DND-41 (cell line): ENCODE data around the gene TMEM107.

Source experiments
- EZH2 ChIP-seq: IDR thresholded peaks from 3 replicates; pipeline ENCODE4 v1.6.1; 2012; ENCODE audit warnings: borderline replicate concordance, low read depth, mild to moderate bottlenecking, moderate library complexity, low read length, inconsistent platforms; ENCODE audit not compliant: severe bottlenecking
- TF ChIP-seq, protein P1 (sequence below): IDR thresholded peaks from 2 replicates; pipeline ENCODE4 v1.5.1; 2012; ENCODE audit warnings: borderline replicate concordance, low read length, moderate library complexity, mild to moderate bottlenecking; ENCODE audit not compliant: poor library complexity, severe bottlenecking; ENCODE audit errors: extremely low read depth

DNA sequence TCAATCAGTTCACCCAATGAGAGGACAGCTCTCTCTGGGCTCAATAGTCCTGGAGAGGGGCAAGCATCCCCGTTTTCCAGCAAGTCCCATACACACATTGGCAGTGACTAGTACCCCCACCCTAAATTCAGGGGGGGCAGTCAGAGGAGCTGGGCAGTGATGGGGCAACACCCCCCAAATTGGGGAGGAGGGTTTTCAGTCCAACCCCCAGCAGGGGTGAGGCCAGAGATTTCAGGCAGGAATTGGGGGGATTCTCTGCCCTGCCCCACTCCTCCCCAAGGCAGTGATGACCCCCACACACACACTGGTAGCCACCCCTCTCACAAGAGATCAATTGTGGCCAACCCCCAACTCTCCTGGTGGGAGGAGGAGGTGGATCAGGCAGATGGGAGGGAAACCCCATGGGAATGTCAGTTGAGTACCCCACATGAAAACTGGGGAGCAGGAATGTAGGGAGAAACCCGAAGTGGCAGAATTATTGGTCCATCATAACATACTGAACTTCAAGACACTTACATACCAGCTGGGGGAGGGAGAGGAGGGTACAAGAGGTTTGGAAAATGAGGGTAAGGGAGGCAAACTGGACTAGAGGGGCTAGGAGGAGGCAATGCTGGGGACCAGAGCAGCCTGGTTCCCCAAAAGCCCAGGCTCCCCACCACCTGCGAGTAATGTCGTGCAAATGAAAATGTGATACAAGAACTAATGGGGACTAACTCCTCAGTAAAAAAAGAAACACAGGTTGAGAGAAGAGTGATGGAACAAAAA is 16.5 kb downstream of the TMEM107 start:
- TF ChIP-seq, protein P1, sequence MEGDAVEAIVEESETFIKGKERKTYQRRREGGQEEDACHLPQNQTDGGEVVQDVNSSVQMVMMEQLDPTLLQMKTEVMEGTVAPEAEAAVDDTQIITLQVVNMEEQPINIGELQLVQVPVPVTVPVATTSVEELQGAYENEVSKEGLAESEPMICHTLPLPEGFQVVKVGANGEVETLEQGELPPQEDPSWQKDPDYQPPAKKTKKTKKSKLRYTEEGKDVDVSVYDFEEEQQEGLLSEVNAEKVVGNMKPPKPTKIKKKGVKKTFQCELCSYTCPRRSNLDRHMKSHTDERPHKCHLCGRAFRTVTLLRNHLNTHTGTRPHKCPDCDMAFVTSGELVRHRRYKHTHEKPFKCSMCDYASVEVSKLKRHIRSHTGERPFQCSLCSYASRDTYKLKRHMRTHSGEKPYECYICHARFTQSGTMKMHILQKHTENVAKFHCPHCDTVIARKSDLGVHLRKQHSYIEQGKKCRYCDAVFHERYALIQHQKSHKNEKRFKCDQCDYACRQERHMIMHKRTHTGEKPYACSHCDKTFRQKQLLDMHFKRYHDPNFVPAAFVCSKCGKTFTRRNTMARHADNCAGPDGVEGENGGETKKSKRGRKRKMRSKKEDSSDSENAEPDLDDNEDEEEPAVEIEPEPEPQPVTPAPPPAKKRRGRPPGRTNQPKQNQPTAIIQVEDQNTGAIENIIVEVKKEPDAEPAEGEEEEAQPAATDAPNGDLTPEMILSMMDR: no peak
- no peak for TF ChIP-seq EZH2
